HG03439 (cell line): ENCODE measurements around the gene MAML2.

ENCODE experiments used
- ATAC-seq: cut with Tn5 transposase; IDR thresholded peaks from one replicate; pipeline ENCODE4 v1.9.1; 2021; ENCODE audit warnings: mild to moderate bottlenecking, moderate library complexity; ENCODE audit not compliant: unreplicated experiment

MAML2 gene

DNA sequence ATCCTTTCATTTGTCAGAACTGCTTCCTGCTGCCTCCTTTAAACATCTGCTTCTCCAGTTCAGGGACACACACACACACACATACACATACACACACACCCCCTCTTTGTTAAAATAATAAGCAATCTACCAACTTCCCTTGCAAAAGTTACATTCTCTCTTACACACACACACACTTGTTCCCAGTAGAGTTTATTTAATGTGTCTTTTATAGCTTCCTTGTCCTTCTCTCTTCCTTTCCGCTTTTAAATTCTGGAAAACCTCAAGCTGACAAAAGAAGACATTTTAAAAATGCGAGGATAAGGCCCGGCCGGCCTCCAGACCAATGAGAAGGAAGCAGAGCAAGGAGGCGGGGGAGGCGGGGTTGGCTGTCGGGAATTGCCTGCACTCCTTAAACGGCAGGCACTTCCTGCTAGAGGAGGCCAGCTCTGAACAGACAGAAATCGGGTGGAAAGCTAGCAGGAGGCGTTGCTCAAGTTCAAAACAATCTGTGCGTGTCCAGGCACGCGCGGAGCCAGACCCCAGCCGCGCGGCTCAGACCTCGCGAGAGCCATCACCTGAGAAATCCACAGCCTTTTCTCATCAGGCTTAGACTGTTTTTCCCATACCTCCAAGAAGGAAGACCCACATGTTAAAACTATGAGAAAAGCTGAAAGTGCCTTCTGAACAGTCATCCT is 99.9 kb downstream of the MAML2 start:
- peak; percentile 97 for ATAC-seq

DNA sequence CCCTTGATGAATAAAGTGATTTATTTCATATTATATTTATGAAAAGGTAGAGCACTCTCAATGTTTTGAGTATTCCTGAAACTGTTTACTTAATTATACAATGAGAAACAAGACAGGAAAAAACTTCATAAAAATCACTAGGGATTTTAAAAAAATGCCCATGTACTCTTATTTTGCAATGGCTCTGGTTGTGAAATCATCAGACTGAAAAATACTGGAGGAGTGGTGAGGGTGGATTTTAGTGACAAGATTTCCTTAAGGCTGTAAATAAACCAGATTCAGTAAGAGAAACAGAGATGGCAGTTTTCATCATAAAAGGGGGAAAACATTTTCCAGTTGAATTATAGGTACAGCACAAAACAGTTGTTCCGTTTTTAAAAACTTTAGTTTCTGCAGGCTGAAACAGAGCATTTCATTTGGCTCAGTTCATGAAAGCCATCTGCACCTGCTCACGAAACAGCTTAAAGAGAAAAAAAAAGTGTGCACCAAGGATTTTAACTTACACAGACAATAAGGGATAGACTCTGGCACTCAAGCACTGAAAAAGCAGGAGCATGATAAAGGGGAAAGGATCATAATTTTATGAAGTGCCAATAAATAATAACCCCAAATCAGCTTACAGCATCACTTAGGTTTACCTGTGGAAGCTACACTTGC is 100.7 kb downstream of the MAML2 start:
- ATAC-seq = no peak

DNA sequence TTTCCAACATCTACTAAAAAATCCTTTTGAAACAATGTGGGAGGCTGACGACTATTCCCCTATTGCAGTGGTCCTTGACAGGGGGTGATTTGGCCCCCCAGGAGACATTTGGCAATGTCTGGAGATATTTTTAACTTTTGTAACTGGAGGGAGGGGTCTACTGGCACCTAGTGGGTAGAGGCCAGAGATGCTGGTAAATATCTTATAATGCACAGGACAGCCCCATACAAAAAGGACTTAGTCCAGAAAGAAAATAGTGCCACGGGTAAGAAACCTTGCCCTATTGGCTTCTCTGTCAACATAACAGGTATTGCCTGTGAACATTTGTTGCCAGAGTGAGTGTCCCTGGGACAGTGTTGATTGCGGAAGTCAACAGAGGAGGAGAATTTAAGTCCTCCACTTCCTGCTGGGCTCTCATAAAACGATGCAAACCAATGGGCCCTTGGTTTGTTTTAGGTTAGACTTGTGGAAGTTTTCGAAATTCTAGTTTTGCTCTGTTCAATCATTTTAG is 101.6 kb downstream of the MAML2 start:
- no peak for ATAC-seq

GRCh38 chr11:96238563-96239135 is 104.3 kb downstream of the MAML2 start:
- no peak for ATAC-seq

DNA sequence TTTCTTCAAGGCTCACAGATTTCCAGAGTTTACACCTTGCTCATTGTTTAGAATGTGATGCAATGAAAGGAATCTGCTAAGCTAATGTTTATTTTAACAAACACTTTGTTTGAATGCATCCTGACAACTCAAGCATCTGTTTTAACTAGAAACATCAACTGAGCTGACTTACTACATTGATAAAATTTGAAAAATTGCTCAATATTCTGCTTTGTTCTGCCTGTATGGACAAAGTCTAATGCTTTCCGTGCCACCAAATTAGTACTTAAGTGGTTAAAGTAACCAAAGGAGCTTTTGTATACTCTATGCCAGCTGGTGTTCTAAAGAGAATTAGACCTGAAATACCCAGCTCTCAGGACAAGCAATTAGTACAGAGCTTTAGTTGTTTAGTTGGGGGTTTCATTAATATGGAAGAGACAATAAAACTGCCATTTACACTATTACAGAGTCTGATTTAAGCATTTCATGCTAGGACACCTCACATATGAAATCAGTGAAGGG is 105.2 kb downstream of the MAML2 start:
- no peak for ATAC-seq

GRCh38 chr11:96235751-96236150 is 107.2 kb downstream of the MAML2 start:
- ATAC-seq = peak; percentile 81

- ATAC-seq = no peak
Observed at GRCh38 chr11:96234866-96235441, 108.0 kb downstream of the MAML2 start.

GRCh38 chr11:96232132-96232531 is 110.9 kb downstream of the MAML2 start:
- ATAC-seq = no peak

GRCh38 chr11:96230686-96231085 is 112.3 kb downstream of the MAML2 start:
- ATAC-seq = no peak

DNA sequence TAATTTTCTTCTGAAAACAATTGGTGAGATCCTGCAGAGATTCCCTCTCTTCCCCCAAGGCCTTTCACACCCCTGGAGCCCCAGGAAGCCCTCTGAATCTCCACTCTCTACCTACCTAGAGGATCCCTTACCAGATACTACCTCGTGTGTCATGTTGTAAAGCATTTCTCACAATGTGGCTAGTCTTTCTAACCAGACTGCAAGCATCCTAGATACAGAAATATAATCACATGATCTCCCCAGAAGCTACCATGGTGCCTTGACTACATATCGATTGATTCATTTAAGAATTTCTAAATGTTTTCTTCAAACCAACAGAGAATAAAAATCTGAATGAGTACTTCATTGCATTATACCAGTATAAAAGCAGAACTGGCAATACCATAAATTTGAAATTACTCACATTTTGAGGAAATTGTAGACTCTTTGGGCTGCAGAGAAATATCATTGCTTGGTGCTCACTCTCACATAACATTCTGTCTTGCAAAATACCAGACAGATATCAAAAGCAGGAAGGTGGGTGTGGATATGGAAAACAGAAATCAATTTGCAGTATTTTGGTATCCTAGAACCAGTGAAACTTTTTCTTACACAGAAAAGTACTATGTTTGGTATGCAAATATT is 113.5 kb downstream of the MAML2 start:
- no peak for ATAC-seq

DNA sequence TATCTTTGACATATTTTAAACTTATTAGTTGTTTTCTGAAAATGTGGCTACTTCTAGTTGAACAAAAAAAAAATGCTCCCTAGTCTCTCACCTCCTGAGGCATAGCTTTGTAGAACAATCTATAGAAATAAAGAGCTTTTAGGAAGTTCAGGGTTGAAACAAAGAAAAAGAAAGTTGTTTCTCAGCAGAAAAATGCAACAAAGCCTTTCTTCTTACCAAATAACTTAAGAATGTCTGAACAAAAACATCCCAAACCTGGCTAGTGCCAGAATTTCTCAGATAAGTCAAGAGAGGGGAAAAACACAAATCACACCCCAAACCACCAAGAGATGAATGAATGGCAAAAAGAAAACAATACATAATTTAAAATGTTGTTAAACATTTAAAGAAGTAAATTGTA is 114.1 kb downstream of the MAML2 start:
- no peak for ATAC-seq

DNA sequence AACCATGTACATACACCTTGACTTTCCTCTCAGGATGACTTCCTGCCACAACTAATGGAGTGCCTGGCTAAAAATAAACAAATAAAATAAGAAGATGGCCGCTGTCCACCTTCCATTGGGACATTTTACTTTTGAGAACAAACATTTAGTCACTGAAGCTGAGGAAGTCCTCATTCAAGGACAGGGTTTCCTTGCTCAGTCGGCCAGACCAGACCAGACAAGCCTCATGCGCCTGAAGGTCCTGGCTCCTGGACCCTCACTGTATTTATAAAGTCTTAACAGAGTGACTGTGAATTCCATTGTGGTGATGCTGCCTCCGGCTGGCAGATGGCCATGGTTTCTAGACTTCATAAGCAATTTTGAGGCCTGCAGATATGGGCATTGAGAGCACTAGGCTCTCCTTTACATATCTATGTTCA is 114.5 kb downstream of the MAML2 start:
- ATAC-seq = no peak

GRCh38 chr11:96227244-96227643 is 115.8 kb downstream of the MAML2 start:
- ATAC-seq = no peak

- ATAC-seq = no peak
Observed at GRCh38 chr11:96223083-96223482, 119.9 kb downstream of the MAML2 start.

DNA sequence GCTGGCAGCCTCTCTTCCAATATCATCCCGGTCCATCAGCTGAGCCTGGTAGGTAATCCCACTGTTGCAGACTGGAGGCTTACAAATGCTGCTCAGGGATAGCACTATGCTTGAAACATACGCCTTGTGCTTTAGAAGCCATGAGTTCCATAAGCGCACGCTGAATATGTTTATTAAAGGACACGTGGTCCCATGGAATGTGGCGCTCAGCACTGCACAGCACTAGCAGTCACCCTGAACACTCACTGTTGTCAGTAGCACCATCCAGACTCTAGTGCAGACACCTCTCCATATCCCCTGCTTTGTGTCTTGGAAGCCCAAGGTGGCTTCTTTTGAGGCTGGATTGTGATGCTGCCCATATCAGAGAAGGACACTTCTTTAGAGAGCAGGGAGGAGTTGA is 120.9 kb downstream of the MAML2 start:
- no peak for ATAC-seq

- no peak for ATAC-seq
Observed at GRCh38 chr11:96221244-96222070, 121.5 kb downstream of the MAML2 start.

DNA sequence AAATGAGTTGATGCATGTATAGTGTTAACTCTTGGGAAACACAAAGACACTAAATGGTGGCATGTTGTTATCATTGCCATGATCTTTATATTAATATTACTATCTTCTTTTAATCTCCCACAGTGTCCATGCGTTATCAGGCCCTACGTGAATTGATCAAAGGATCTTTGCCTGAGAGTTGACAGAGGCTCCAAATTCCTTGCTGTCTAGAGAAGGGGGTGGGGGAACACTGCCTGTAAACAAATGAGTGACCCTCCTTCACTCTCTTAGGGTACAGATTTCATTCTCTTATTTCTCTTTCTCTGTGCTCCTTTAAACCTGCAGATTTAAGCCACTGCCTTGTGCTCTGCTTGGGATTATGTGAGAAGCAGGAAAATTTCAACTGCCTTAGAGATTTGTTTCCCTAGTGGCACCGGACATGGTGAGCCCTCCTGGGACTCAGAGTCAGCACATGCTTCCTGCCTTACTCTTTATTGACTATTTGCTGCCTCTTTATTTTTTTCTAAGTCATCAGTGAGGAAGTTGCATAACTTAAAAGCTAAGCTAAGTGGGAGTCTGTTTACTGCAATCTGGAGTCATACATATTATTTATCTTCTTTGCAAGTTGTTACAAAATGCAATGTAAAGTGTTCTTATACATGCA is 122.9 kb downstream of the MAML2 start:
- ATAC-seq = no peak

- ATAC-seq = no peak
Observed at GRCh38 chr11:96218901-96219300, 124.1 kb downstream of the MAML2 start.

DNA sequence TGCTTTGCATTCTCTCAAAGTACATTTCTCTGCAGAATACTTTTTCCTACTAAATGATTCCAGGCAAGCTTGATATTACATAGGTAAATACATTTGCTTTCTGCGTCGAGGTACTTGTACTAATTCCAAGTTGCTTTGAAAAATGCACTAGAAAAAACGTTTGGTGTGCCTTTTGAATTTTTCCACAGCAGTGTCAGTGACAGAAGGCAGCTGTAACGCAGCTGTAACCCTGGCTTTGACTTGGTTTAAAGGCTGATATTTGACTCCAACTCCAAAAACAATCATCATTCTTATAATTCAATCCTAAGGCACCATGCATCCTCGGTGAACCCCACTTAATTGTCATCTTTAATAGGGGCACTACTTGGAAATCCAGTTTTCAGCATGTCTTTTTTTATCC is 125.0 kb downstream of the MAML2 start:
- no peak for ATAC-seq

DNA sequence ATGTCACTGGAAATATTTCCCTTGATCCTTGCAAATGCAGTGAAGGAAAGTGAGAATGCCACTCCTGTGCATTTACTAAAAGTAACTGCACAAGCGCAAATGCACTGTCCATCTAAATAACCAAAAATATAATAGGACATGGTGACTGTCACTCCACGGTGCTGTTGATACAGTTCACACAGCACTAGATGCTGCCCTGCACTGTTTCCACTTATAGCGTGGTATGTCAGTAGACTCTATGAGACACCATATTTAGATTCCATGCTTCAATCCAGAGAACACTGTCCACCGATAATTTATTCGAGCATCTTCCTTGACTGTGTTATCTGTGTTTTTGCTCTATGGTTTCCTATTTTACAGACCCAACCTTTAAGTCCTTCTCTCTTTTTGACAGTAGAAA is 125.8 kb downstream of the MAML2 start:
- no peak for ATAC-seq
